GM12892 (cell line): ENCODE results near the gene GNL2.

Experiments
- DNase-seq: peaks from one replicate; pipeline ENCODE4 v3.0.0; 2011; ENCODE audit not compliant: insufficient read length
- FAIRE-seq: peaks from 2 replicates; lab custom pipeline; 2011; peaks lifted over from hg19 to GRCh38; lab: Jason Lieb, UNC
- POLR2A ChIP-seq: IDR thresholded peaks from 2 replicates; pipeline ENCODE4 v1.6.1; 2011; ENCODE audit warnings: low read depth, low read length, control low read depth
- POLR2AphosphoS5 ChIP-seq: IDR thresholded peaks from 2 replicates; pipeline ENCODE4 v1.6.1; 2011; ENCODE audit warnings: low read depth, low read length, control low read depth
- TAF1 ChIP-seq: IDR thresholded peaks from 2 replicates; pipeline ENCODE4 v1.6.1; 2011; ENCODE audit warnings: low read depth, mild to moderate bottlenecking, control low read depth, low read length, borderline replicate concordance

GNL2 gene

GRCh38 chr1:37629008-37629407 lies 33.3 kb upstream of the GNL2 start:
- TF ChIP-seq POLR2A (no peak), TAF1 (no peak), POLR2AphosphoS5 (no peak)
- FAIRE-seq (no peak), DNase-seq (no peak)

GRCh38 chr1:37628026-37628556 lies 32.4 kb upstream of the GNL2 start:
- FAIRE-seq, result no peak
- TF ChIP-seq POLR2AphosphoS5 (no peak), TAF1 (no peak), POLR2A (no peak)

GRCh38 chr1:37622131-37622530 lies 26.4 kb upstream of the GNL2 start:
- no peak for FAIRE-seq
- TF ChIP-seq POLR2A, result no peak
- no peak for TF ChIP-seq POLR2AphosphoS5
- no peak for TF ChIP-seq TAF1
- no peak for DNase-seq

More at GRCh38 chr1:37628026-37628556, 32.4 kb upstream of the GNL2 start:
- DNase-seq, result no peak

GRCh38 chr1:37621326-37621870 lies 25.7 kb upstream of the GNL2 start:
- no peak for TF ChIP-seq POLR2A
- TF ChIP-seq TAF1, result no peak
- TF ChIP-seq POLR2AphosphoS5, result no peak
- FAIRE-seq, result no peak
- DNase-seq, result no peak

- no peak for TF ChIP-seq POLR2AphosphoS5
- TF ChIP-seq POLR2A, result no peak
- FAIRE-seq (no peak), DNase-seq (no peak)
Measured at GRCh38 chr1:37620707-37621106, 25.0 kb upstream of the GNL2 start.

GRCh38 chr1:37616330-37616729 lies 20.6 kb upstream of the GNL2 start:
- DNase-seq (no peak), FAIRE-seq (no peak)
- TF ChIP-seq POLR2AphosphoS5 (no peak), TAF1 (no peak), POLR2A (no peak)

- DNase-seq (no peak), FAIRE-seq (no peak)
- TF ChIP-seq POLR2A, result no peak
- no peak for TF ChIP-seq TAF1
- TF ChIP-seq POLR2AphosphoS5, result no peak
Measured at GRCh38 chr1:37614105-37614504, 18.4 kb upstream of the GNL2 start.

- FAIRE-seq, result no peak
- TF ChIP-seq TAF1 (no peak), POLR2A (no peak)
Measured at GRCh38 chr1:37612186-37612585, 16.4 kb upstream of the GNL2 start.

GRCh38 chr1:37609994-37610393 lies 14.3 kb upstream of the GNL2 start:
- no peak for DNase-seq
- FAIRE-seq, result no peak
- TF ChIP-seq POLR2AphosphoS5 (no peak), TAF1 (no peak), POLR2A (no peak)

More at GRCh38 chr1:37612186-37612585, 16.4 kb upstream of the GNL2 start:
- DNase-seq, result no peak

- no peak for DNase-seq
- no peak for FAIRE-seq
- no peak for TF ChIP-seq TAF1
- TF ChIP-seq POLR2A, result no peak
- TF ChIP-seq POLR2AphosphoS5, result no peak
Measured at GRCh38 chr1:37609002-37609401, 13.3 kb upstream of the GNL2 start.

- TF ChIP-seq TAF1, result no peak
- DNase-seq, result no peak
- no peak for FAIRE-seq
Measured at GRCh38 chr1:37606481-37607263, 10.9 kb upstream of the GNL2 start.

GRCh38 chr1:37605806-37606474 lies 10.2 kb upstream of the GNL2 start:
- DNase-seq (no peak), FAIRE-seq (no peak)
- TF ChIP-seq POLR2AphosphoS5, result no peak
- TF ChIP-seq TAF1, result no peak
- TF ChIP-seq POLR2A, result no peak

GRCh38 chr1:37605061-37605650 lies 9.4 kb upstream of the GNL2 start:
- FAIRE-seq (no peak), DNase-seq (no peak)
- TF ChIP-seq POLR2A (no peak), TAF1 (no peak), POLR2AphosphoS5 (no peak)
